H9 (cell line): ENCODE results near the gene TMEM204. TPM values are rescaled to one million over a fixed set of nuclear protein-coding genes. Genes with fewer than 3 reads are reported as not detected.
A peak's percentile ranks its signal among the peaks of the same experiment; 100 is the strongest.

ENCODE experiments used
- DNase-seq: peaks from one replicate; pipeline ENCODE4 v3.0.0-alpha.2; 2017
- H2AFZ ChIP-seq: one replicate; pipeline ENCODE4 v1.6.1; 2013; ENCODE audit warnings: mild to moderate bottlenecking, low read length, control low read depth, moderate library complexity
- H2AK5ac ChIP-seq: 2 replicates; pipeline ENCODE4 v1.6.1; 2013; ENCODE audit warnings: low read length, control low read depth, mixed read lengths; ENCODE audit not compliant: insufficient read length
- H2BK120ac ChIP-seq: one replicate; pipeline ENCODE4 v1.6.1; 2013; ENCODE audit warnings: low read depth, mild to moderate bottlenecking, low read length, control low read depth, inconsistent platforms; ENCODE audit not compliant: poor library complexity, severe bottlenecking
- H2BK12ac ChIP-seq: 2 replicates; pipeline ENCODE4 v1.6.1; 2013; ENCODE audit warnings: low read length, control low read depth, mixed read lengths, low read depth; ENCODE audit not compliant: insufficient read length
- H2BK15ac ChIP-seq: 2 replicates; pipeline ENCODE4 v1.6.1; 2013; ENCODE audit warnings: low read depth, low read length, control low read depth
- H2BK20ac ChIP-seq: one replicate; pipeline ENCODE4 v1.6.1; 2013; ENCODE audit warnings: low read depth, mild to moderate bottlenecking, low read length, control low read depth, inconsistent platforms; ENCODE audit not compliant: poor library complexity, severe bottlenecking
- H2BK5ac ChIP-seq: 2 replicates; pipeline ENCODE4 v1.6.1; 2013; ENCODE audit warnings: low read length, control low read depth, mixed read lengths; ENCODE audit not compliant: insufficient read length
- H3K14ac ChIP-seq: 2 replicates; pipeline ENCODE4 v1.6.1; 2013; ENCODE audit warnings: low read length, control low read depth; ENCODE audit not compliant: insufficient read depth
- H3K18ac ChIP-seq: 2 replicates; pipeline ENCODE4 v1.6.1; 2013; ENCODE audit warnings: low read depth, mild to moderate bottlenecking, mixed read lengths, low read length, control low read depth; ENCODE audit not compliant: insufficient read length
- H3K23ac ChIP-seq: 2 replicates; pipeline ENCODE4 v1.6.1; 2013; ENCODE audit warnings: low read length, control low read depth, mixed read lengths, low read depth; ENCODE audit not compliant: insufficient read length
- H3K23me2 ChIP-seq: 2 replicates; pipeline ENCODE4 v1.6.1; 2013; ENCODE audit warnings: low read depth, mild to moderate bottlenecking, mixed read lengths, low read length, control low read depth; ENCODE audit not compliant: insufficient read length, poor library complexity, severe bottlenecking
- H3K27ac ChIP-seq: 2 replicates; pipeline ENCODE4 v1.5.1; 2013; ENCODE audit warnings: low read length, control low read depth, mixed read lengths, low read depth; ENCODE audit not compliant: insufficient read length
- H3K27me3 ChIP-seq: 2 replicates; pipeline ENCODE4 v1.6.1; 2013; ENCODE audit warnings: low read length, control low read depth, inconsistent platforms; ENCODE audit not compliant: insufficient read depth
- H3K4ac ChIP-seq: 2 replicates; pipeline ENCODE4 v1.6.1; 2013; ENCODE audit warnings: low read depth, mild to moderate bottlenecking, control low read depth, inconsistent platforms, low read length, moderate library complexity
- H3K4me1 ChIP-seq: 2 replicates; pipeline ENCODE4 v1.6.1; 2013; ENCODE audit warnings: low read length, control low read depth, inconsistent platforms; ENCODE audit not compliant: insufficient read depth
- H3K4me2 ChIP-seq: 2 replicates; pipeline ENCODE4 v1.6.1; 2013; ENCODE audit warnings: low read length, control low read depth, mixed read lengths; ENCODE audit not compliant: insufficient read length, insufficient read depth
- H3K56ac ChIP-seq: 2 replicates; pipeline ENCODE4 v1.6.1; 2013; ENCODE audit warnings: low read depth, mild to moderate bottlenecking, mixed read lengths, low read length, control low read depth; ENCODE audit not compliant: insufficient read length
- H3K79me1 ChIP-seq: 2 replicates; pipeline ENCODE4 v1.6.1; 2013; ENCODE audit warnings: low read depth, mild to moderate bottlenecking, moderate library complexity, low read length, control low read depth, inconsistent platforms; ENCODE audit not compliant: insufficient read depth, poor library complexity, severe bottlenecking
- H3K79me2 ChIP-seq: 2 replicates; pipeline ENCODE4 v1.6.1; 2013; ENCODE audit warnings: low read length, control low read depth, inconsistent platforms; ENCODE audit not compliant: insufficient read depth
- H3K9ac ChIP-seq: 2 replicates; pipeline ENCODE4 v1.6.1; 2013; ENCODE audit warnings: low read length, control low read depth, mixed read lengths; ENCODE audit not compliant: insufficient read length; ENCODE audit errors: extremely low read depth
- H3K9me3 ChIP-seq: one replicate; pipeline ENCODE4 v1.6.1; 2013; ENCODE audit warnings: low read depth, low read length, inconsistent platforms; ENCODE audit not compliant: control insufficient read depth
- H3T11ph ChIP-seq: one replicate; pipeline ENCODE4 v1.6.1; 2013; ENCODE audit warnings: mild to moderate bottlenecking, low read length, control low read depth, inconsistent platforms
- H4K20me1 ChIP-seq: one replicate; pipeline ENCODE4 v1.6.1; 2013; ENCODE audit not compliant: control insufficient read depth, insufficient read length, insufficient read depth
- H4K5ac ChIP-seq: 2 replicates; pipeline ENCODE4 v1.6.1; 2013; ENCODE audit warnings: low read depth, mild to moderate bottlenecking, mixed read lengths, low read length, control low read depth; ENCODE audit not compliant: insufficient read length
- H4K8ac ChIP-seq: replicated peaks from 2 replicates; pipeline ENCODE4 v1.6.1; 2013; ENCODE audit warnings: low read length, control low read depth, mixed read lengths, low read depth; ENCODE audit not compliant: insufficient read length
- H4K91ac ChIP-seq: 2 replicates; pipeline ENCODE4 v1.6.1; 2013; ENCODE audit warnings: low read depth, mild to moderate bottlenecking, moderate library complexity, mixed read lengths, low read length, control low read depth; ENCODE audit not compliant: insufficient read length
- H3K27ac Mint-ChIP-seq, 3 experiments: 2 replicates in 2 of 3; 3 replicates in 1 of 3; pipeline ENCODE4 v1.8.0; 2020 to 2021; ENCODE audit warnings: mixed read lengths in 3 of 3, mild to moderate bottlenecking in 1 of 3, moderate library complexity in 1 of 3
- H3K27me3 Mint-ChIP-seq: 2 replicates; pipeline ENCODE4 v1.8.0; 2021; ENCODE audit warnings: low read depth, mild to moderate bottlenecking, moderate library complexity, mixed read lengths
- H3K36me3 Mint-ChIP-seq, 3 experiments: 2 replicates in 2 of 3; 3 replicates in 1 of 3; pipeline ENCODE4 v1.8.0; 2020 to 2021; ENCODE audit warnings: low read depth in 3 of 3, mixed read lengths in 3 of 3; ENCODE audit not compliant: insufficient read depth in 1 of 3
- H3K4me1 Mint-ChIP-seq, 2 experiments: 2 replicates each; pipeline ENCODE4 v1.8.0; 2020; ENCODE audit warnings: mixed read lengths in 2 of 2
- H3K4me3 Mint-ChIP-seq, 2 experiments: 2 replicates in 1 of 2; 3 replicates in 1 of 2; pipeline ENCODE4 v1.8.0; 2020 to 2021; ENCODE audit warnings: mild to moderate bottlenecking in 2 of 2, mixed read lengths in 2 of 2, moderate library complexity in 1 of 2
- H3K9me3 Mint-ChIP-seq, 2 experiments: 2 replicates in 1 of 2; 3 replicates in 1 of 2; pipeline ENCODE4 v1.8.0; 2020; ENCODE audit warnings: mild to moderate bottlenecking in 2 of 2, mixed read lengths in 2 of 2, moderate library complexity in 1 of 2
- CTCF ChIP-seq: fragments of 200-600 bp; sonication (generic); conservative IDR thresholded peaks from 3 replicates; pipeline ENCODE4 v1.8.0; 2021; ENCODE audit warnings: antibody characterized with exemption, mild to moderate bottlenecking
- WGBS: extraction: QIAGEN DNeasy Blood & Tissue Kit; methylation state at CpG from one replicate; pipeline ENCODE4 v1.1.7; 2013; ENCODE audit warnings: missing lambda C conversion rate, low lambda C conversion rate, mixed read lengths; ENCODE audit not compliant: insufficient read length; ENCODE audit errors: extremely low coverage; 5-methylcytosine and 5-hydroxymethylcytosine counted together
- total RNA-seq: library from RNA; stranded (reverse); gene quantifications from 2 replicates; pipeline ENCODE4 v1.2.1, GENCODE V29; 2021

TMEM204 gene
- total RNA-seq, 1 experiment from 2014 or later, result not detected

DNA sequence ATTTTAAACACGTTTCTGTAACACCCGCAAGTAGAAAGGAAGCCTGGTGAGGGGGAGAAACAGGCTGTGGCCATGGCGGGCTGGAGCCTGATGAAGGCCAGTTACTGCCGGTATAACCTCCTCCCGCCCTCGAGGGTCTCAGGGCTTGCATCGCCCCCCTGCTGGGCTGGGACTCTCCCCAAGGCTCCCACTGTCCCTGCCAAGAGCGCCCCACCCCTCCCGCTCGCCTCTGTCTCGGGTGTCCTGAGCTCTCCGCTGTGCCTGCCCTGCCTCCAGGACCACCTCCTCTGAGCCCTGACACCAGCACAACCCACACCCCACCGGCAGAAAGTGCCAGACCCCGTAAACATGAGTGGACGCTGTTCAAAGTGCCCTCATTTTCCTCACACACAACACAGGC, 18.7 kb downstream of the TMEM204 start:
- Histone ChIP-seq H3K14ac (no peak overlapping the region), H2BK12ac (no peak overlapping the region), H3K9ac (no peak overlapping the region), H4K20me1 (no peaks in the 10 kb centered on the region), H2BK20ac (no peak overlapping the region), H3K4me2 (no peak overlapping the region), H4K5ac (no peak overlapping the region), H2BK120ac (no peak overlapping the region), H4K8ac (no peak overlapping the region), H3K56ac (no peak overlapping the region), H3K79me2 (no peaks in the 10 kb centered on the region), H3T11ph (no peak overlapping the region), H3K27me3 (no peaks in the 10 kb centered on the region), H3K18ac (no peak overlapping the region), H2BK15ac (no peak overlapping the region), H3K23me2 (no peaks in the 10 kb centered on the region), H3K23ac (no peak overlapping the region), H4K91ac (no peak overlapping the region), H3K79me1 (no peaks in the 10 kb centered on the region), H2BK5ac (no peak overlapping the region), H2AK5ac (no peak overlapping the region), H2AFZ (no peak overlapping the region), H3K4me1 (no peaks in the 10 kb centered on the region), H3K4ac (no peak overlapping the region), H3K9me3 (no peaks in the 10 kb centered on the region), H3K27ac (no peak overlapping the region)
- peak overlapping the region; percentile 2 to 91 (median 5); a peak in 4 of 7 replicates for H3K27ac Mint-ChIP-seq
- H3K9me3 Mint-ChIP-seq, result no peaks in the 10 kb centered on the region
- no peaks in the 10 kb centered on the region for H3K4me1 Mint-ChIP-seq
- no peaks in the 10 kb centered on the region for H3K27me3 Mint-ChIP-seq
- no CpG with 5 or more reads among the region's 15 CpGs for WGBS
- TF ChIP-seq CTCF, result no peak
- peaks cover 2 to 7% (median 4%) of the 10 kb centered on the region in 3 experiments; a peak in 6 of 7 replicates for H3K36me3 Mint-ChIP-seq
- DNase-seq, result no peak
- H3K4me3 Mint-ChIP-seq, result no peak overlapping the region
